Activated naive CD8-positive, alpha-beta T cell treated with anti-CD3 and anti-CD28 coated beads, Interleukin-2, amount 50 U/mL, for 16 hours (primary cell): ENCODE results near the gene RAD51B.
A peak's percentile ranks its signal among the peaks of the same experiment; 100 is the strongest.
"Not testable (repeated sequence)": the region's sequence is repeated elsewhere in the genome, so short reads cannot be mapped to it uniquely, and the experiment has no call there.

Source experiments
- DNase-seq: peaks from one replicate; pipeline ENCODE4 v3.0.0-alpha.2; 2020; ENCODE audit warnings: low read depth, low spot score

RAD51B gene

DNA sequence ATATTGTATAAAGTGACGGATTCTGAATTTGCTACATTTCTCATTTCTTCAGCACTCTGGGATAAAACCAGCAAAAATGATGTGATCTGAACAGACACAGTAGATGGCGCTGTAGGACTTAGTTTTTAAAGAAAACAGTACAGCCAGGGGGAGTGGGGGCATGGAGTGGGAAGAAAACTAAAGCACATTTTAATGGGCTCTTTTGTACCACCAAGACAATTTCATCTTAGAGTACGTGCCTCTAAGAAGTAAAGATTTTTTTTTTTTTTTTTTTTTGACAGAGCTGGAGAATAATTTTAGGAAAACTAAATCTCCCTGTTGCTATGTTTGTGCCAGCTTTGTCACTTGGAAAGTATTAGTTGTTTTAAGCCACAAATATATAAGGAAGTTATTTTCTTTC lies 124.4 kb downstream of the RAD51B start:
- peak; percentile 21 for DNase-seq

DNA sequence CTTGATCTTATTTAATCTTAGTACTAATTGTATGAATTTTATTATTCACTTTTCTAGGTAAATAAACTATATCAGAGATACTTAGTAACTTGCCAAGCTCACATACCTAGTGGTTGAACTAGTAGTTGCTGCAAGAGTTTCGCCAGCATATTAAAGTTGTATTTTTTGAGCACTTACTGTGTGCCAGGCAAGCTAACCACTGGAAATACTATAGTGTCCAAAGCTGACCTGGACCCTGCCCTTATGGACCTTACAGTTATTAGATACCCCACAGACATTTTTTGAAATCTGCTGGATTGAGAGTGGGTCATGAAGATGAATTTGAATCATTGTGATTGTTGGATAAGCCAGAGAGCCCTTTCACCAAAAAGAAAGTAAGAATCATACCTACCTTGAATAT lies 125.0 kb downstream of the RAD51B start:
- DNase-seq, result no peak

- no peak for DNase-seq
These were observed 130.2 kb downstream of the RAD51B start for GRCh38 chr14:67949771-67950170.

DNA sequence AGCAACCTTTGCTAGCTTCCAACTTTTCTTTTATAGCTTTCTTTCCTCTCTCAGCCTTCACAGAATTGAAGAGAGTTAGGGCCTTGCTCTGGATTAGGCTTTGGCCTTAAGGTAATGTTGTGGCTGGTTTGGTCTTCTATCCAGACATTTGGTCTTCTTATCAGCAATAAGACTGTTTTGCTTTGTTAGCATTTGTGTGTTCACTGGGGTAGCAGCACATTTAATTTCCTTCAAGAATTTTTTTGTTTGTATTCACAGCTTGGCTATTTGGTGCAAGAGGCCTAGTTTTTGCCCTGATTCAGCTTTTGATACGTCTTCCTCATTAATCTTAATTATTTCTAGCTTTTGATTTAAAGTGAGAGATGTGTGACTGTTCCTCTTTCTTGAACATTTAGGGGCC lies 130.8 kb downstream of the RAD51B start:
- DNase-seq, result no peak

- DNase-seq, result no peak
These were observed 132.1 kb downstream of the RAD51B start for GRCh38 chr14:67951529-67952135.

DNA sequence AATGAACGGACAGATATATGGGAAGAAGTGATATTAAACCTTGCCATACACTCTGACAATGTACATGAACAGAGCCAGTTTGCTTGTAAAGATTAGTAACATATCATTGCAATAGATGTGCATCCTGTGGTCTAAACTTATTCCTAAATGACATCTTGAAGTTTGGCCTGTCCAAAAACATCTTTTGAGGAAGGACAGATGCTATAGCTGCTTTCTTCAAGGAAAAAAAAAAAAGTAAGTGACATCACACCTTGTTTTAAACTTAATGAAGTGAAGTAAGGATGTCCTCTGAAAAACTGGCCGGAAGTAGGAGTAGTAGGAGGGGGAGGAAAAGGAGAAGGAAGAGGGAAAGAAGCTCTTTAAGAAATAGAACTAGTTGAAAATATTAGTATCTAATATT lies 132.8 kb downstream of the RAD51B start:
- no peak for DNase-seq

DNA sequence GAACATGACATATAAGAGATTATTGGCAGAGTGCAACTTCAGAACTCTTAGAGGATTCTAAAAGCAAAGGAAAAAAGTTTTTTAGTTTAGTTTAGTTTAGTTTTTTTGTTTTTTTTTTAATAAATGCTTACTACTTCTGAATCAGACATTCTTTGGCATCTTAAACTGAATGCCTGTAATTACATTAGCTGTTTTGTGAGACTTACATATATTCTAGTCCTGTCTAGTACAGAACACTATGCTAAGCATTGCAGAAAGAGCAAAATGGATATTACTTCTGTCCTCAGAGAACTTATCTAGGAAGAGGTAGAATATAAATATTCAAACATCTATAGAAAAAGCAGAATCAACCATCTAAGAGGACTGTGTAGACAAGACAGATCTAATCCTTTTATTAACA lies 133.2 kb downstream of the RAD51B start:
- DNase-seq, result no peak

DNA sequence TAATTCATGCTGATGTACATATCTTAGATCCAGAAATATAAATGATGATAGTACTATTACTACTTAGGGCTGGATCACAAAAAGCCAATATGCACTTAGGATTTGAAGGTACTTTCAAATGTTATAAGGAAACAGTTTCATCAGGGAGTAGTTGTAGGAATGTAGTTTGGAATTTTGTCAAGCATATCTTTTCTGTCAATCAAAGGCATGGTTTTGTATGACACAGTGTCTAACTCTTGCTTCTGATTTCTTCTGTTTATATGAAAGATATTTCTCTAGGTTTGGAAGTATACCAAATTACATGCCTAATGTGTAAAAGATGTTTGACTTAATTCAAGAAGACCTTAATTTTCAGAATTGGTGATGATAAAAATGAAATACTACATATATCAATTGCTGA lies 135.7 kb downstream of the RAD51B start:
- DNase-seq, result no peak

- no peak for DNase-seq
These were observed 138.4 kb downstream of the RAD51B start for GRCh38 chr14:67957946-67958345.

GRCh38 chr14:67961676-67962075 lies 142.1 kb downstream of the RAD51B start:
- DNase-seq, result no peak

DNA sequence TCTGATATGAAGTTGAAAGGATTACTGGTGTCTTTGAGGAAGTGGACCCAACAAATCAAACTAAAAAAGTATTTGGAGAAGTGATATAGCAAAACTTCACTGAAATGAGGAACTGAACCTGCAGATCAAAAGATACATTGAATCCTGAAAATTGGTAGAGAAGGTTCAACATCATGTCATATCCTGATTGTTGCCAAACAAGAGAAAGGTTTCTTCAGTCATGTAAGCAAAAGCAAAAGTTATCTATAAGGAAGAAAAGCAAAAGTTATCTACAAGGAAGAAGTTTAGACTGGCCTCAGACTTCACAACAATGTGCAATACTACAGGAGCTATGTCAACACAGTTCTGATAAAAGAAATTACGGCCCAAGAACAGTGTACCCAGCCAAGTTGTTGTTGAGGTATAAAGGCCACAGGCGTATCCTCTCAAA lies 142.7 kb downstream of the RAD51B start:
- DNase-seq, result no peak

DNA sequence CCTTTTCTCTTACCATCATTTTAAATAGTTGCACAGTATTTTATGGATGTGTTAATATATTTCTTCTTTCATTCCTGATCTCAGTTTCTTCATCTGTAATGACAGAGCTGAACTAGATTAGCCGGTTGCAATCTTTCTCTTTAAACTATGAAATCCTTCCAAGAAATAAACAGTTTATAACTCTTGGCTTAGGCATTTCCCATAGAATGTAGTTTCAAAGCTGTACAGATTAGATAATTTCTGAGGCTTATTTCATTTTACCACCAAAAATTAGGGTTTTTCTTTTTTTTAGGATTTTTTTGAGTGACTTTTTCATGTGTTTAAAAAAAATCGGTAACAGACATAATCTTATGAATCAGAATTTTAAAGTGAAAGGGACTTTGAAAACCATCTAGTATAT lies 144.0 kb downstream of the RAD51B start:
- no peak for DNase-seq

DNA sequence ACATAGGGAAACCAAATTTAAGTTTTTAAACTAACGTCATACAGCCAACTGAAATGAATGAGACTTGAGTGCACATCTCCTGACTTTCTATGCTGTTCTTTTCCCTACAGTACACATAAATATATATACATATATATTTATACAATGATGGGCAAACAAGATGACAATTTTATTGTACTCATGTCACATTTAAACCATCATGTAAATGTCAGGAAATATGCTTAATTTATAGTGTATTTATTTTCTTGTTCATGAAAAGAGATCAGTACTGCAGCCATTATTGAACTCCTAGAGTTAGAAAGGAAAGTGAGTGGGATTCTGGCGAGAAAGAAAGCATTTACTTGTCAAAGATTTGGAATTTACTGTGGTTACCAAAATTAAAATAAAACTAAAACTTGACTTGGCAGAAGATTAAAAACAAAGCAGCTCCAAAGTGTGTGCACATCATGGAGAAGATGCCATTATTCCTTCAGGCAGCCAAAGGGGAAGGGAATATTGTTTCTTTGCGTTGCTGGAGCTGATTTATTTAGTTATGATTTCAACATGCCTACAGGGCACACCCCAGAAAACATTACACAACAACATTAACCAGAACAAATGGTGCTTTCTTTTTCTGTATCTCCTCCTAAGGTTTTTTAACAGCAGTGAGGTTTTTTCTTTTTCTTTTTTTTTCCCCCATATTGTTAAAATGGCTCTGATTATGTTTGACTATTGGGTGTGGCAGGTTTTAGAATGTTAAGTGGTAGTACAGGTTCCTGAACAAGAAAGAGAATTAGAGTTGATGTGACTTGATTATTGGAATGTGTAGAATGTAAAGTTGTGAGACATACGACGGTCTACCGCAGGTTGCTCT lies 144.6 kb downstream of the RAD51B start:
- no peak for DNase-seq

DNA sequence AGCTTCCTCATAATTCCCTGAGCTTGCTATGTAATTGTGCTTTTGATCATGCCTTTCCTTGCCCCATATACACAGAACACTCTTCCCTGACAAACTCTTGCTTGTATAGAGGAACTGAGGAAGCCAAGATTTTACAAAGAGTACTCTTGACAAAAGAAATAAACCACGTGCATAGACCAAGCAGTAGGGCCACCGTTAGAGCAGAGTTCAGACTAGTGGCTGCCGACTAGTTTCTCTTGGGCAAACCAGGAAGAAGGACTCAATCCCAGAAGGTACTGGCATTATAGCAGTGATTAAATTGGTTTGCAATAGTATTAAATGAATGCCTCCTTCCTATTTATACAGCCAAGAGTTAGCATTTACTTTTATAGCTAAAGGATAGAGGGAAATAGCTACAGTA lies 146.1 kb downstream of the RAD51B start:
- DNase-seq, result no peak

DNA sequence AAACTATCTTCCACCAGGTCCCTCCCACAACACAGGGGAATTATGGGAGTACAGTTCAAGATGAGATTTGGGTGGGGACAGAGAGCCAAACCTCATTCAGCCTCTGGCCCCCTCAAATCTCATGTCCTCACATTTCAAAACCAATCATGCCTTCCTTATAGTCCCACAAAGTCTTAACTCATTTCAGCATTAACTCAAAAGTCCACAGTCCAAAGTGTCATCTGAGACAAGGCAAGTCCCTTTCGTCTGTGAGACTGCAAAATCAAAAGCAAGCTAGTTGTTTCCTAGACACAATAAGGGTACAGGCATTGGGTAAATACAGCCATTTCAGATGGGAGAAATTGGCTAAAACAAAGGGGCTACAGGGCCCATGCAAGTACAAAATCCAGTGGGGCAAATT lies 147.6 kb downstream of the RAD51B start:
- DNase-seq, result no peak

DNA sequence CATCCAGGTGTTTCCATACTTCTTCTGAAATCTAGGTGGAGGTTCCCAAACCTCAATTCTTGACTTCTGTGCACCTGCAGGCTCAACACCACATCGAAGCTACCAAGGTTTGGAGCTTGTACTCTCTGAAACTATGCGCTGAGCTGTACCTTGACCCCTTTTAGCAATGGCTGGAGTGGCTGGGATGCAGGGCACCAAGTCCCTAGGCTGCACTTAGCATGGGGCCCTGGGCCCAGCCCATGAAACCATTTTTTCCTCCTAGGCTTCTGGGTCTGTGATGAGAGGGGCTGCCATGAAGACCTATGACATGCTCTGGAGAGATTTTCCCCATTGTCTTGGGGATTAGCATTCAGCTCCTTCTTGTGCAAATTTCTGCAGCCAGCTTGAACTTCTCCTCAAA lies 148.4 kb downstream of the RAD51B start:
- not testable (repeated sequence) for DNase-seq

DNA sequence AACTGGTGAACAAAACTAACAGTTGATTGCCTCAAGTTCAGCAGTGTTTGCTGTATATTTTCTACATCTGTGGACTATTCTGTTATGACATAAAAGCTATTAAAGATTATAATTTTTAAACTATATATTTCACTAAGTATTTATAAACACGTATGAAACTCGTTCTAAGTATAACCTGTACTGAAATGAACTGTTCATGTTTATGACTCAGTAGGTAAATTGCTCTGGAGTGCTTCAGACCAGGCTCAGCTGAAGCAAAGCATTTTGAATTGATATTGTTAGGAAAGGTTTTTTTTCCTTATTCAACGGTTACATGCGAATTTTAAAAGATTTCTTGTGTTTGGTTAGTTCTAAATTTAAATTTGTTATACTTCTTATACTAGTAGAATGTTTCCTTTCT lies 151.3 kb downstream of the RAD51B start:
- no peak for DNase-seq

DNA sequence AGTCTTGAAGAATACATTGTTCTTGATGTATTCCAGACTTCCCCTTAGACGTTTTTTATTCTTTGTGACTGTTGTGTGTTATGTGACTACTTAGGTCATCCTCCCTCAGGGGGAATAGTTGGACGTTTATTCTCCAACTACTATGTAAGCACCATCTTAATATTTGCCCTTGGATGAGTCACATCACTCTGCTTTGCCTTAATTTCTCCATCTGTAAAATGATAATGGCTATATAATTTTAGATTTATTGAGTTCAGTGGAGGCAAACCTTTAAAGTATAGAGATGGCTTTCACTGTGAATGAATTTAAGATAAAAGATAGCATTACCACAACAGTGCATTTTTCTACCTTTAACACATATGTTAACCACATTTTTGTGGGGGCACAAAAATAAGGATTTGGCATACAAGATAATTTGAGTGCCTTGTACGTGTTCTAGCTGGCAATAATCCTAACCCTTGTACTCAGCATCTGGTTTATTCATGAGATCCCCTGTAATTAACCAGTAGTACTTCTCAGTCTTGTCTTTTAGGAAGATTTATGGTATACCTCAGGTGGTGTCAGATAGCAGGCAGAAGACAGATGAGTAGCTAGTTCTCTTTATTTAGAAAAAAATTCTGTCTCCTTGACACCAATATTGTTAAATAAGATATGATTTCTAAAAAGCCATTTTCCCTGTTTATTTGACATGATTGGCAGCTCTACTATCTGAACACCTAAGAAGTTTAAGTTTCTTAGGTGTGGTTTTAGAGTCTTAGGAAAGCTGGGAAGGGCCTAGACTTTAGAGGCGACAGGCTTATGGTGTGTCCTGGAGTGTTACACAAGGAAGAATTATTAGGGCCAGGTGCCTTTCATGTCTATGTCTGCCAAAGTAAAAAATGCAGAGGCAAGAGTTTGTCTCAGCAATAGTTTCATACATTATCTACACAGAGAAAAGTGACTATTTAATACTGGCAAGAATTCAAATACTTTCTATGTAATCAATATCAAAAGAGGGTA lies 152.3 kb downstream of the RAD51B start:
- no peak for DNase-seq

- DNase-seq, result no peak
These were observed 153.9 kb downstream of the RAD51B start for GRCh38 chr14:67973436-67973835.

DNA sequence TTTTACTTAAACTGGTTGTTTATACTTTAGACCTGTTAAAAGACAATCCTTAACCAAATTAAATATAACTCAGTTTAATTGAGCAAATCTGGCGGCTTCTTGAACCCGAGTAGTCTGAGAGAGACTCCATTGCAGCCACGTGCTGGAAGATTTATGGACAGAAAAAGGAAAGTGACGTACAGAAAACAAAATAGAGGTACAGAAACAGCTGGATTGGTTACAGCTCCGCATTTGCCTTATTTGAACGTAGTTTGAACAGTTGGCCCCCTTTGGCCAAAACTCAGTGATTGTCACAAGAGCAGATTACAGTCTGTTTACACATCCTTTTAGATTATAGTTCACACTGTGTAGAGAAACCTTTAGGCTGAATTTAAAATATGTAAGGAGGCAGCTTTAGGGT lies 155.9 kb downstream of the RAD51B start:
- no peak for DNase-seq

DNA sequence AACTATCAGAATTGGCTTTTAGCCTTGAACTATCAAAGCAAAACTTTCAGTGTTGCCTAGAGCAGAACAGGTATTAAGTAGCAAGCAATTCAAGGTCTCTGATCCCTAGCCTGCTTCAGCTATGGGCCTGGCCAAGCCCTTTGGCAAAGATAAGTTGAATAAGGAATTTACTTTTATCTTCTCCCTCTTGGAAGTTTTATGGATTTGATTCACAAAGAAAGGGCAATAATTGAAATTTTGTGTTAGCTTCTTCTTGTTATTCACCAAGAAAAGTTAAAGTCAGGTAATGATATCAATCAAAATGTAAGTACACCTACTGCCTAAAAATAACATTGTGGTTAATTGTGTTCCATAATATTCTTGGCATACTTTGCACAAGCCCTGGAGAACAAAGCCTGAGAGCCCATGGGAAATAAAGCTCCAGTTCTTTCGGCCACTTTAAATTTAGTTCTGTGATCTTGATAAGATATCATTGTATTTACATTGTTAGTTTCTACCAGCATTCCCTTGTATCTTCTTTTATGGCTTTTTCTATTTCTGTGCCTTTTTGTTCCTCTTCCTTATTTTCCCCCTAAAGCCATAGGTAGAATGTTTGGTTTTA lies 158.0 kb downstream of the RAD51B start:
- DNase-seq, result no peak

DNA sequence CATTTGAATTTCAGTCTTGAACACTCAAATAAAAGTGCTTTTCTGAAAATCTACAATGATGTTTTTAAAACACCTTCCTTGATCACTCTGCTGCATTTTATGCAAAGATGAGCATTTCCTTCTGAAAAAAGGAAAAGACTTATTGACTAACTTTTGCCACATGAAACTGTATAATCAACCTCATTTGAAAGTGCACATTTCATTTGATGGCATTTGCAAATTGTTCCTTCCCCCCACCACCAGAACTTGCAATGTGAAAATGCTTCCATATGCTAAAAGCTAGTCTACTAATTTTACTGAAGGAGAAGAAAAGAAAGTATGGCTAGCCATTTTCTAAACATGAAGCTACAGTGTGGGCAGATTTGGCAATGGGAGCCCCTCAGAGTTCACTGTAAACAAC lies 159.2 kb downstream of the RAD51B start:
- no peak for DNase-seq
